Mesenchymal stem cell (in vitro differentiated cells and primary cell): ENCODE measurements around the gene GMEB1. TPM values are rescaled to one million over a fixed set of nuclear protein-coding genes. Genes with fewer than 3 reads are reported as not detected.

Experiments used
- DNase-seq: peaks from one replicate; pipeline ENCODE4 v3.0.0-alpha.2; 2013
- H2AFZ ChIP-seq: one replicate; pipeline ENCODE4 v1.6.1; 2013; ENCODE audit warnings: low read depth, mild to moderate bottlenecking, control low read depth, inconsistent platforms, low read length, moderate library complexity
- H2AK5ac ChIP-seq: 2 replicates; pipeline ENCODE4 v1.6.1; 2013; ENCODE audit warnings: low read length, moderate library complexity, mild to moderate bottlenecking, inconsistent platforms; ENCODE audit not compliant: severe bottlenecking
- H2BK120ac ChIP-seq: one replicate; pipeline ENCODE4 v1.6.1; 2013; ENCODE audit warnings: low read depth, mild to moderate bottlenecking, inconsistent platforms, low read length, moderate library complexity
- H2BK12ac ChIP-seq, 2 experiments: one replicate each; pipeline ENCODE4 v1.6.1; 2013; ENCODE audit warnings: inconsistent platforms in 2 of 2, low read length in 2 of 2, mild to moderate bottlenecking in 2 of 2, moderate library complexity in 2 of 2, control low read depth in 1 of 2
- H2BK15ac ChIP-seq: one replicate; pipeline ENCODE4 v1.6.1; 2013; ENCODE audit warnings: mild to moderate bottlenecking, low read depth, inconsistent platforms; ENCODE audit not compliant: poor library complexity, severe bottlenecking
- H2BK5ac ChIP-seq: 2 replicates; pipeline ENCODE4 v1.6.1; 2013; ENCODE audit warnings: low read depth, mild to moderate bottlenecking, low read length, control low read depth, inconsistent platforms; ENCODE audit not compliant: poor library complexity, severe bottlenecking
- H3K14ac ChIP-seq, 2 experiments: one replicate each; pipeline ENCODE4 v1.6.1; 2013; ENCODE audit warnings: inconsistent platforms in 2 of 2, low read length in 2 of 2, control low read depth in 1 of 2, mild to moderate bottlenecking in 1 of 2, moderate library complexity in 1 of 2
- H3K18ac ChIP-seq, 2 experiments: one replicate each; pipeline ENCODE4 v1.6.1; 2013; ENCODE audit warnings: inconsistent platforms in 2 of 2, low read length in 2 of 2, control low read depth in 1 of 2, low read depth in 1 of 2, mild to moderate bottlenecking in 1 of 2
- H3K23ac ChIP-seq, 2 experiments: one replicate each; pipeline ENCODE4 v1.6.1; 2013; ENCODE audit warnings: inconsistent platforms in 2 of 2, low read length in 2 of 2, mild to moderate bottlenecking in 2 of 2, moderate library complexity in 2 of 2, control low read depth in 1 of 2
- H3K27ac ChIP-seq: 2 replicates; pipeline ENCODE4 v1.5.1; 2013; ENCODE audit warnings: mild to moderate bottlenecking, moderate library complexity, low read length, control low read depth, inconsistent platforms; ENCODE audit not compliant: poor library complexity, severe bottlenecking
- H3K27me3 ChIP-seq, 2 experiments: 2 replicates each; pipeline versions ENCODE4 v1.6.1 to v1.7.0; 2013; ENCODE audit warnings: low read length in 2 of 2, mild to moderate bottlenecking in 2 of 2, moderate library complexity in 2 of 2, control low read depth in 1 of 2, inconsistent platforms in 1 of 2; ENCODE audit not compliant: control insufficient read depth in 1 of 2, insufficient read depth in 1 of 2
- H3K36me3 ChIP-seq, 2 experiments: 2 replicates each; pipeline versions ENCODE4 v1.6.1 to v1.7.0; 2013; ENCODE audit warnings: low read length in 2 of 2, control low read depth in 1 of 2, inconsistent platforms in 1 of 2, low read depth in 1 of 2, mild to moderate bottlenecking in 1 of 2; ENCODE audit not compliant: insufficient read depth in 2 of 2, control insufficient read depth in 1 of 2
- H3K4ac ChIP-seq, 2 experiments: one replicate each; pipeline ENCODE4 v1.6.1; 2013; ENCODE audit warnings: inconsistent platforms in 2 of 2, low read length in 2 of 2, mild to moderate bottlenecking in 2 of 2, moderate library complexity in 2 of 2, control low read depth in 1 of 2, low read depth in 1 of 2
- H3K4me1 ChIP-seq: 2 replicates; pipeline ENCODE4 v1.6.1; 2013; ENCODE audit warnings: low read depth, low read length, control low read depth; ENCODE audit not compliant: control insufficient read depth, insufficient read depth
- H3K4me2 ChIP-seq: 2 replicates; pipeline ENCODE4 v1.6.1; 2013; ENCODE audit warnings: low read length, mild to moderate bottlenecking, inconsistent platforms; ENCODE audit not compliant: poor library complexity, severe bottlenecking
- H3K4me3 ChIP-seq, 2 experiments: 2 replicates each; pipeline versions ENCODE4 v1.5.1 to v1.7.0; 2013; ENCODE audit warnings: low read length in 2 of 2, mild to moderate bottlenecking in 2 of 2, control low read depth in 1 of 2, low read depth in 1 of 2; ENCODE audit not compliant: insufficient read depth in 1 of 2
- H3K79me1 ChIP-seq: replicated peaks from 2 replicates; pipeline ENCODE4 v1.6.1; 2013; ENCODE audit warnings: mild to moderate bottlenecking, control low read depth, low read length, inconsistent platforms; ENCODE audit not compliant: poor library complexity, severe bottlenecking
- H3K9ac ChIP-seq: 2 replicates; pipeline ENCODE4 v1.7.0; 2013; ENCODE audit warnings: mild to moderate bottlenecking, low read length, moderate library complexity
- H3K9me3 ChIP-seq: 2 replicates; pipeline ENCODE4 v1.7.0; 2013; ENCODE audit warnings: mild to moderate bottlenecking, low read length; ENCODE audit not compliant: control insufficient read depth
- H4K8ac ChIP-seq: one replicate; pipeline ENCODE4 v1.6.1; 2013; ENCODE audit warnings: inconsistent platforms, mild to moderate bottlenecking, low read length, moderate library complexity
- H4K91ac ChIP-seq: one replicate; pipeline ENCODE4 v1.6.1; 2013; ENCODE audit warnings: mild to moderate bottlenecking, low read length, inconsistent platforms
- WGBS: methylation state at CpG from one replicate; pipeline ENCODE4 v1.1.7; 2013; ENCODE audit warnings: mixed read lengths; 5-methylcytosine and 5-hydroxymethylcytosine counted together
- small RNA-seq: library from polyadenylated mRNA; stranded (forward); fragments of <200 nt; extraction: miRNeasy Mini kit (QIAGEN cat#:217004); gene quantifications from one replicate; pipeline ENCODE3, GENCODE V24; 2013; ENCODE audit warnings: low read depth

GMEB1 gene

GRCh38 chr1:28766532-28767183, 98.1 kb downstream of the GMEB1 start:
- H3K27me3 ChIP-seq, result no peaks in the 10 kb centered on the region
- 100% methylated on average over 1 of the region's 2 CpGs for WGBS
- H2AFZ ChIP-seq, result no peak overlapping the region
- H2BK5ac ChIP-seq, result no peak overlapping the region
- no peak overlapping the region for H4K91ac ChIP-seq
- no peak overlapping the region for H2AK5ac ChIP-seq
- no peak for DNase-seq
- peaks cover 18 to 55% of the 10 kb centered on the region in 2 experiments for H3K36me3 ChIP-seq
- no peak overlapping the region for H3K27ac ChIP-seq
- no peak overlapping the region for H4K8ac ChIP-seq
- H3K4me2 ChIP-seq, result no peak overlapping the region
- no peak overlapping the region for H3K9ac ChIP-seq
- H3K4ac ChIP-seq, result no peak overlapping the region
- peaks cover 3% of the 10 kb centered on the region for H3K79me1 ChIP-seq
- peaks cover 1% of the 10 kb centered on the region for H3K4me1 ChIP-seq
- no peak overlapping the region for H2BK12ac ChIP-seq
- no peak overlapping the region for H3K14ac ChIP-seq
- no peak overlapping the region for H2BK15ac ChIP-seq
- H2BK120ac ChIP-seq, result no peak overlapping the region
- H3K23ac ChIP-seq, result no peak overlapping the region
- H3K4me3 ChIP-seq, result no peak overlapping the region
- H3K18ac ChIP-seq, result no peak overlapping the region
- no peaks in the 10 kb centered on the region for H3K9me3 ChIP-seq

Small RNA genes within 50 kb of the gene (small RNA-seq; reads per million reads assigned to genes)
- gene RF00422 (not detected), gene RNU11 (not detected)
